Neural progenitor cell (in vitro differentiated cells): ENCODE measurements around the gene P3H1. TPM values are rescaled to one million over a fixed set of nuclear protein-coding genes. Genes with fewer than 3 reads are reported as not detected.

ENCODE experiments used
- DNase-seq: peaks from one replicate; pipeline ENCODE4 v3.0.0-alpha.2; 2016; ENCODE audit warnings: low spot score
- H2AFZ ChIP-seq: fragments of 200-600 bp; sonication (generic); replicated peaks from 2 replicates; pipeline ENCODE4 v1.6.1; 2016; ENCODE audit warnings: antibody characterized with exemption
- H3F3A ChIP-seq: fragments of 200-600 bp; sonication (generic); 2 replicates; pipeline ENCODE4 v1.6.1; 2016; ENCODE audit warnings: antibody characterized with exemption, low read depth
- H3K27ac ChIP-seq: fragments of 200-600 bp; sonication (generic); 2 replicates; pipeline ENCODE4 v1.5.1; 2016; ENCODE audit warnings: mild to moderate bottlenecking
- H3K27me3 ChIP-seq: fragments of 200-600 bp; sonication (generic); 2 replicates; pipeline ENCODE4 v1.6.1; 2016; ENCODE audit warnings: mild to moderate bottlenecking, moderate library complexity
- H3K36me3 ChIP-seq: fragments of 200-600 bp; sonication (generic); 2 replicates; pipeline ENCODE4 v1.5.1; 2016
- H3K4me1 ChIP-seq: fragments of 200-600 bp; sonication (generic); 2 replicates; pipeline ENCODE4 v1.6.1; 2016; ENCODE audit warnings: mixed run types
- H3K4me2 ChIP-seq: fragments of 200-600 bp; sonication (generic); 2 replicates; pipeline ENCODE4 v1.6.1; 2016
- H3K4me3 ChIP-seq: fragments of 200-600 bp; sonication (generic); 2 replicates; pipeline ENCODE4 v1.5.1; 2016
- H3K79me2 ChIP-seq: fragments of 200-600 bp; sonication (generic); 2 replicates; pipeline ENCODE4 v1.6.1; 2016; ENCODE audit warnings: low read depth
- H3K9ac ChIP-seq: fragments of 200-600 bp; sonication (generic); 2 replicates; pipeline ENCODE4 v1.6.1; 2016
- H3K9me3 ChIP-seq: fragments of 200-600 bp; sonication (generic); 2 replicates; pipeline ENCODE4 v1.5.1; 2016; ENCODE audit warnings: low read depth
- H4K20me1 ChIP-seq: fragments of 200-600 bp; sonication (generic); 2 replicates; pipeline ENCODE4 v1.6.1; 2016; ENCODE audit warnings: low read depth
- H3K27ac Mint-ChIP-seq: 3 replicates; pipeline ENCODE4 v1.8.0; 2021; ENCODE audit warnings: mixed read lengths
- H3K27me3 Mint-ChIP-seq: 2 replicates; pipeline ENCODE4 v1.8.0; 2022; ENCODE audit warnings: low read depth, mild to moderate bottlenecking, inconsistent platforms, moderate library complexity, mixed read lengths; ENCODE audit not compliant: insufficient read depth
- H3K36me3 Mint-ChIP-seq: 3 replicates; pipeline ENCODE4 v1.8.0; 2021; ENCODE audit warnings: mixed read lengths
- H3K4me1 Mint-ChIP-seq: 3 replicates; pipeline ENCODE4 v1.8.0; 2021; ENCODE audit warnings: mixed read lengths
- H3K4me3 Mint-ChIP-seq: 3 replicates; pipeline ENCODE4 v1.8.0; 2021; ENCODE audit warnings: mild to moderate bottlenecking, moderate library complexity, mixed read lengths
- H3K9me3 Mint-ChIP-seq: 3 replicates; pipeline ENCODE4 v1.8.0; 2020; ENCODE audit warnings: mixed read lengths
- CTCF ChIP-seq: fragments of 200-600 bp; sonication (generic); IDR thresholded peaks from 2 replicates; pipeline ENCODE4 v1.5.1; 2017; ENCODE audit warnings: antibody characterized with exemption, mild to moderate bottlenecking
- EZH2 ChIP-seq: fragments of 200-600 bp; sonication (generic); IDR thresholded peaks from 2 replicates; pipeline ENCODE4 v1.6.1; 2017; ENCODE audit warnings: antibody characterized with exemption, mild to moderate bottlenecking, moderate library complexity
- EZH2phosphoT487 ChIP-seq: fragments of 200-600 bp; sonication (generic); IDR thresholded peaks from 2 replicates; pipeline ENCODE4 v1.6.1; 2017; ENCODE audit warnings: antibody characterized with exemption
- total RNA-seq: library from RNA; depleted of rRNA; stranded (reverse); fragments of >200 nt; gene quantifications from 2 replicates; pipeline ENCODE4 v1.2.3, GENCODE V29; 2015; ENCODE audit warnings: low replicate concordance

Gene P3H1
- total RNA-seq, 1 donor from 2014 or later: 54.9 TPM

GRCh38 chr1:42793824-42794223, 27.0 kb upstream of the P3H1 start:
- Mint-ChIP-seq H3K4me3 (no peak overlapping the region), H3K9me3 (no peaks in the 10 kb centered on the region), H3K27me3 (peaks cover 5% of the 10 kb centered on the region), H3K36me3 (no peaks in the 10 kb centered on the region), H3K27ac (no peak overlapping the region), H3K4me1 (peaks cover 3% of the 10 kb centered on the region)
- no peak overlapping the region for H2AFZ ChIP-seq
- H3K4me1 ChIP-seq: no peaks in the 10 kb centered on the region
- no peaks in the 10 kb centered on the region for H3K79me2 ChIP-seq
- no peak overlapping the region for H3K4me2 ChIP-seq
- no peaks in the 10 kb centered on the region for H4K20me1 ChIP-seq
- H3K27ac ChIP-seq: no peak overlapping the region
- H3K9me3 ChIP-seq: no peaks in the 10 kb centered on the region
- no peaks in the 10 kb centered on the region for H3F3A ChIP-seq
- H3K36me3 ChIP-seq: no peaks in the 10 kb centered on the region
- no peak for DNase-seq
- no peak for TF ChIP-seq EZH2
- TF ChIP-seq EZH2phosphoT487: no peak
- TF ChIP-seq CTCF: no peak
- H3K9ac ChIP-seq: no peak overlapping the region
- no peaks in the 10 kb centered on the region for H3K27me3 ChIP-seq
- no peak overlapping the region for H3K4me3 ChIP-seq

GRCh38 chr1:42788021-42788420, 21.2 kb upstream of the P3H1 start:
- H3K79me2 ChIP-seq: no peaks in the 10 kb centered on the region
- H2AFZ ChIP-seq: no peak overlapping the region
- Mint-ChIP-seq H3K4me3 (no peak overlapping the region), H3K4me1 (peaks cover under 1% of the 10 kb centered on the region), H3K27me3 (peaks cover 7% of the 10 kb centered on the region), H3K9me3 (no peaks in the 10 kb centered on the region), H3K27ac (peak overlapping the region; percentile 30), H3K36me3 (peaks cover 8% of the 10 kb centered on the region)
- H3K27ac ChIP-seq: no peak overlapping the region
- no peaks in the 10 kb centered on the region for H3K9me3 ChIP-seq
- H3K9ac ChIP-seq: no peak overlapping the region
- no peaks in the 10 kb centered on the region for H3K27me3 ChIP-seq
- H4K20me1 ChIP-seq: no peaks in the 10 kb centered on the region
- no peaks in the 10 kb centered on the region for H3K36me3 ChIP-seq
- no peaks in the 10 kb centered on the region for H3F3A ChIP-seq
- no peak for TF ChIP-seq EZH2phosphoT487
- no peaks in the 10 kb centered on the region for H3K4me1 ChIP-seq
- H3K4me2 ChIP-seq: no peak overlapping the region
- H3K4me3 ChIP-seq: no peak overlapping the region
- DNase-seq: no peak

- no peak overlapping the region for H3K27ac ChIP-seq
- H3K36me3 ChIP-seq: no peaks in the 10 kb centered on the region
- H3F3A ChIP-seq: no peaks in the 10 kb centered on the region
- TF ChIP-seq EZH2phosphoT487: no peak
- no peak for TF ChIP-seq CTCF
- TF ChIP-seq EZH2: no peak
- H3K36me3 Mint-ChIP-seq: peaks cover 12% of the 10 kb centered on the region
- no peak overlapping the region for H3K4me3 Mint-ChIP-seq
- no peaks in the 10 kb centered on the region for H3K4me1 Mint-ChIP-seq
- H3K4me2 ChIP-seq: no peak overlapping the region
- H3K27me3 ChIP-seq: no peaks in the 10 kb centered on the region
- H3K4me1 ChIP-seq: no peaks in the 10 kb centered on the region
- no peaks in the 10 kb centered on the region for H3K9me3 Mint-ChIP-seq
- DNase-seq: no peak
- no peaks in the 10 kb centered on the region for H4K20me1 ChIP-seq
- no peaks in the 10 kb centered on the region for H3K79me2 ChIP-seq
- H3K9ac ChIP-seq: no peak overlapping the region
- peak overlapping the region; percentile 20 for H3K27ac Mint-ChIP-seq
- H2AFZ ChIP-seq: no peak overlapping the region
- no peak overlapping the region for H3K4me3 ChIP-seq
- H3K9me3 ChIP-seq: no peaks in the 10 kb centered on the region
- peaks cover 4% of the 10 kb centered on the region for H3K27me3 Mint-ChIP-seq
Observed at GRCh38 chr1:42786097-42786496, 19.3 kb upstream of the P3H1 start.

GRCh38 chr1:42784946-42785693, 18.3 kb upstream of the P3H1 start, which contains the start of gene TMEM269:
TMEM269 (plus strand) TSS chr1:42784991; CDS start chr1:42789894, 4,903 bp downstream.
- Histone ChIP-seq H3K9me3 (no peaks in the 10 kb centered on the region), H3K36me3 (no peaks in the 10 kb centered on the region), H3K9ac (no peak within 1 kb of the TSS), H3K27ac (no peak within 1 kb of the TSS), H3K79me2 (no peaks in the 10 kb centered on the region), H3F3A (no peaks in the 10 kb centered on the region), H3K27me3 (no peaks in the 10 kb centered on the region), H3K4me3 (no peak within 1 kb of the TSS), H2AFZ (no peak within 1 kb of the TSS), H3K4me2 (no peak within 1 kb of the TSS), H4K20me1 (no peaks in the 10 kb centered on the region), H3K4me1 (no peaks in the 10 kb centered on the region)
- H3K27ac Mint-ChIP-seq: peak within 1 kb of the TSS; percentile 20
- no peaks in the 10 kb centered on the region for H3K9me3 Mint-ChIP-seq
- no peaks in the 10 kb centered on the region for H3K4me1 Mint-ChIP-seq
- no peak for TF ChIP-seq EZH2
- no peak for TF ChIP-seq CTCF
- no peak for TF ChIP-seq EZH2phosphoT487
- H3K4me3 Mint-ChIP-seq: no peak within 1 kb of the TSS
- H3K36me3 Mint-ChIP-seq: peaks cover 18% of the 10 kb centered on the region
- peaks cover 4% of the 10 kb centered on the region for H3K27me3 Mint-ChIP-seq
- DNase-seq: no peak
